Cardiac muscle cell (in vitro differentiated cells and primary cell): ENCODE measurements around the gene FRAS1. TPM values are rescaled to one million over a fixed set of nuclear protein-coding genes. Genes with fewer than 3 reads are reported as not detected.
"Not testable (repeated sequence)": the region's sequence is repeated elsewhere in the genome, so short reads cannot be mapped to it uniquely, and the experiment has no call there.

Experiments
- DNase-seq, 2 donors: peaks; one replicate each; pipeline versions ENCODE4 v3.0.0 to v3.0.0-alpha.2; 2010 to 2017; ENCODE audit warnings: low read depth in 1 of 2, low spot score in 1 of 2
- H3K27ac ChIP-seq: fragments of 200-600 bp; sonication (generic); 2 replicates; pipeline ENCODE4 v1.5.1; 2016
- H3K27me3 ChIP-seq: fragments of 200-600 bp; sonication (generic); 2 replicates; pipeline ENCODE4 v1.6.0; 2016; ENCODE audit warnings: control low read depth
- H3K36me3 ChIP-seq: fragments of 200-600 bp; sonication (generic); 2 replicates; pipeline ENCODE4 v1.5.1; 2016; ENCODE audit warnings: control low read depth
- H3K4me1 ChIP-seq: fragments of 200-600 bp; sonication (generic); 2 replicates; pipeline ENCODE4 v1.8.1; 2017; ENCODE audit warnings: low read depth, mild to moderate bottlenecking, mixed run types
- H3K4me3 ChIP-seq: fragments of 200-600 bp; sonication (generic); 2 replicates; pipeline ENCODE4 v1.5.1; 2016; ENCODE audit warnings: mild to moderate bottlenecking
- H3K9me3 ChIP-seq: fragments of 200-600 bp; sonication (generic); 2 replicates; pipeline ENCODE4 v1.5.1; 2017; ENCODE audit warnings: low read depth, mild to moderate bottlenecking, control low read depth
- CTCF ChIP-seq: IDR thresholded peaks from 2 replicates; pipeline ENCODE4 v1.5.1; 2012; ENCODE audit warnings: low read depth, mild to moderate bottlenecking, low read length
- polyA plus RNA-seq: library from polyadenylated mRNA; unstranded; fragments of >200 nt; fragmentation: Nextera tagmentation; extraction: Ambion mirVana; gene quantifications from 2 replicates; pipeline ENCODE4 v1.2.1, GENCODE V29; 2016
- total RNA-seq: library from RNA; depleted of rRNA; stranded (reverse); fragments of >200 nt; gene quantifications from 2 replicates; pipeline ENCODE4 v1.2.3, GENCODE V29; 2016

Gene FRAS1
- total and polyA plus RNA-seq, 2 experiments from 2014 or later = 4.4 to 20.4 TPM

DNA sequence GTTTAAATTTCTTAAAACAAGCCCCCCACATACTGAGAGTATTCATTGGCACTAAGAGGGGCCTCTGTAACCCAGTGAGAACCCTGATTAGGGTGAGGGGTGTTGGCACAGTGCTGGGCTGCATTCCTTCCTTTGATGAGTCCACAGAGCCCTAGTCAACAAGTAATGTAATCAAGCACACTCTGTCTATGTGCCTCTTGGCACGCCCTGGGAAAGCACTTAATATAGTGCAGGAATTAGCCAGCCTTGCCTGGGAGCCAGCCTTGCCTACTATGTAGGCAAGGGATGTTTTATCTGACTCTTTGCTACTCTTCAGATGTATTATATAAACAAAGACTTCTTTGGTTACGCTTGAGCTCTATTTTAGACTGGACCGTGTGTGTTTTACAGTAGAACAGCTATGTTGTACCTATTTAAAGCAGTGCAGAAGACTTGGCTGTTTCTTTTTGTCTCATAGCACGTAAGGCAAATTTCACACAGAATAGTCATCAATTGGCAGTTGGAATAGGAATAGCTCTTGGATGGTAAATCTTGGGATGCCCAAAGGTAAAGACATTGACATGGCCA is 64.3 kb downstream of the FRAS1 start:
- H3K9me3 ChIP-seq = no peaks in the 10 kb centered on the region
- H3K36me3 ChIP-seq = no peaks in the 10 kb centered on the region
- no peak overlapping the region for H3K4me3 ChIP-seq
- peaks cover 3% of the 10 kb centered on the region for H3K4me1 ChIP-seq
- peak overlapping the region; percentile 71 for H3K27ac ChIP-seq
- TF ChIP-seq CTCF = no peak
- no peaks in the 10 kb centered on the region for H3K27me3 ChIP-seq
- peak in 1 of 2 donors; percentile 48 for DNase-seq

DNA sequence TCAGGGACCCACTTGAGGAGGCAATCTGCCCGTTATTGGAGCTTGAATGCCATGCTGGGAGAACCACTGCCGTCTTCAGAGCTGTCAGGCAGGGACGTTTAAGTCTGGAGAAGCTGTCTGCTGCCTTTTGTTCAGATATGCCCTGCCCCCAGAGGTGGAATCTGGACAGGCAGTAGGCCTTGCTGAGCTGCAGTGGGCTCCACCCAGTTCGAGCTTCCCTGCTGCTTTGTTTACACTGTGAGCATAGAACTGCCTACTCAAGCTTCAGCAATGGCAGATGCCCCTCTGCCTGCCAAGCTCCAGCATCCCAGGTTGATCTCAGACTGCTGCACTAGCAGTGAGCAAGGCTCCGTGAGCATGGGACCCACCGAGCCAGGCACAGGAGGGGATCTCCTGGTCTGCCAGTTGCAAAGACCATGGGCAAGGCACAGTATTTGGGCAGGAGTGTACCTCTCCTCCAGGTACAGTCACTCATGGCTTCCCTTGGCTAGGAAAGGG is 68.8 kb downstream of the FRAS1 start:
- H3K9me3 ChIP-seq, H3K36me3 ChIP-seq, DNase-seq, H3K27me3 ChIP-seq, H3K4me1 ChIP-seq, H3K4me3 ChIP-seq: not testable (repeated sequence)
- H3K27ac ChIP-seq = peak overlapping the region; percentile 69

- no peak for TF ChIP-seq CTCF
- Histone ChIP-seq H3K36me3 (no peaks in the 10 kb centered on the region), H3K4me3 (no peak overlapping the region), H3K27ac (no peak overlapping the region), H3K9me3 (no peaks in the 10 kb centered on the region), H3K4me1 (peaks cover 3% of the 10 kb centered on the region), H3K27me3 (no peaks in the 10 kb centered on the region)
- DNase-seq = no peak
Measured at GRCh38 chr4:78129383-78130108, 72.4 kb downstream of the FRAS1 start.

- H3K9me3 ChIP-seq = no peaks in the 10 kb centered on the region
- H3K36me3 ChIP-seq = no peaks in the 10 kb centered on the region
- no peaks in the 10 kb centered on the region for H3K4me1 ChIP-seq
- no peak overlapping the region for H3K4me3 ChIP-seq
- DNase-seq = peak in 1 of 2 donors; percentile 57
- TF ChIP-seq CTCF = no peak
- no peaks in the 10 kb centered on the region for H3K27me3 ChIP-seq
- no peak overlapping the region for H3K27ac ChIP-seq
Measured at GRCh38 chr4:78131403-78131802, 74.3 kb downstream of the FRAS1 start.

DNA sequence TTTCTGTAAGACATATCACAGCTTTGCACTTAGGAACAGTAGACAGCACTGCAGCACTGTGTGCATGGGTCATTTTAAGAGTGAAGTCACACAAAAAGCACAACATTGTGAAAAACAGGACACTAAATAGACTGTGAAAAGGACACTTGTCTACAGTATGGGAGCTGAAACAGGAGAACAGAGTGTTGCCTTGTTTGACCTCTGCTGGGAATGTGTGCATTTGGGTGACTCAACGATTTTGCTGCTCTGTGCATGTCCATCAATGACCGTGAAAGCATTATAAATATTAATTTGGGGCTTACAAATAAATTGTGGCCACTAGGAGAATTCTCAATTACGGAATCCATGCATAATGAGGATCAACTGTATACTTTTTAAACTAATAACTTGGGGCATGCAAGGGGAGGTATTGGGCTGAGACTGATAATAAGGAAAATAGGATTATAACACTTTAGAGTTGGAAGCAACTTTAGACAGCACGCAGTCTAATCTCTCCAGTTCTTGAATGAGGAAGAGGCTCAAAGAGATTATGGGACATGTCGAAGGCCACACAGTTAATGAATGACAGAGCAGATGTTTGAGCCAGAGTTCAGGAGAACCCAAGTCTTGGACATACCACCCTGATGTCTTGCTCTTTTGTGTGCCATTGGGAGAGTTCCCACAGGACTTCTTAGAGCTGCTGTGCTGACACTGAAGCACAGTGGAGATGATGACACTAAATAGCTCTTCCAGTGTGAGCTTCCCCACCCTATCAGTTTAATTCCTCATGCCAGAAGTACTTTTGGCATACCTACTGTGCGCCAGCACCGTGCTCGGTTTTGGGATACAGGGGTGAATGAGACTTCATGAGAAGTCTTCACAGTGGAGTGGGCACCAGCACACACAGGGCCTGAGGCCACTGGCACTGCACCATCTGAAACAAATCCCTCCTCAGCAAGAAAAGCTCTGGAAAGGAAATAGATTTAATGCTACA is 79.3 kb downstream of the FRAS1 start:
- Histone ChIP-seq H3K9me3 (no peaks in the 10 kb centered on the region), H3K27ac (no peak overlapping the region), H3K36me3 (no peaks in the 10 kb centered on the region), H3K4me3 (no peak overlapping the region), H3K27me3 (no peaks in the 10 kb centered on the region), H3K4me1 (no peaks in the 10 kb centered on the region)
- TF ChIP-seq CTCF = no peak
- DNase-seq = no peak
